Activated naive CD4-positive, alpha-beta T cell treated with anti-CD3 and anti-CD28 coated beads, Interleukin-2, amount 10 ng/mL, durations not matched to agents 5 hours and 36 hours (primary cell): ENCODE results near the gene INPP4A. TPM values are rescaled to one million over a fixed set of nuclear protein-coding genes. Genes with fewer than 3 reads are reported as not detected.

Experiments
- total RNA-seq, 2 experiments: library from RNA; stranded (reverse); gene quantifications; one replicate each; pipeline ENCODE4 v1.2.3, GENCODE V29; 2021

INPP4A gene
- total RNA-seq = 100 to 1,000 TPM; 147 to 148 TPM

DNA sequence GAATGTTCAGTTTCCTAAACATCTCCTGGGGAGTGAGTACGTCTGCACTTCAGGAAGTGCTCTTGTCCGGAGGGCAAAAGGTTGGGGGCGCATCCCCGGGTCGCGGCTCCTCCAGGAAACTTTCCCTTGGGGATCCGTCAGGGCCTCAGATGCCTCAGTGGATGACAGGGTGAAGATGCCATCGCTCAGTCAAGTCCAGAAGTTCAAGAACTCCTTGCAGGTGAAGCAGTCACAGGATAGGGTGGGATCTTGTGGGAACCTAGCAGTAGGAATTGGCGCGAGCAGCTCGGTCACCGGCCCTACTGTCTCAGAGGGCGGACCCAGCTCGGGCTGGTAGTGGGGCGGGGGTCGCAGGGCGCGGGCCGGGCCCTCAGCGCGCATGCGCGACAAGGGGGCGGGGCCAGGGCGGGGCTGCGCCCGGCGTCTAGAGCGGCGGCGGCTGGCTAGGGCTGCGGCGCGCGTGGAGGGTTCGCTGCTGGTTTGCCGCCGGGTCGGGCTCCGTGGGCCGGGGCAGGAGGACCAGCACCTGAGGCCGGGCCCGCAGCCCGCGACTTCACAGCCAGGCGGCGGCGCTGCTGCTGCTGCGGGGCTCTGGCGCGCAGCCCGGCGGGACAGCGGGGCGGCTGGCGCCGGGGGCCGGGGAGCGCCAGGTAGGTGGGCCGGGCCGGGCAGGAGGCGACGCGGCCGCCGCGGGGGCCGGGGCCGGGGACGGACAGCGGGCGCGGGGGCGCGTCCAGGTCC lies at the start of gene INPP4A:
INPP4A (plus strand) TSS at position 423 of the 741 bp plus-strand sequence. CDS start 75,191 bp downstream, outside the sequence.

DNA sequence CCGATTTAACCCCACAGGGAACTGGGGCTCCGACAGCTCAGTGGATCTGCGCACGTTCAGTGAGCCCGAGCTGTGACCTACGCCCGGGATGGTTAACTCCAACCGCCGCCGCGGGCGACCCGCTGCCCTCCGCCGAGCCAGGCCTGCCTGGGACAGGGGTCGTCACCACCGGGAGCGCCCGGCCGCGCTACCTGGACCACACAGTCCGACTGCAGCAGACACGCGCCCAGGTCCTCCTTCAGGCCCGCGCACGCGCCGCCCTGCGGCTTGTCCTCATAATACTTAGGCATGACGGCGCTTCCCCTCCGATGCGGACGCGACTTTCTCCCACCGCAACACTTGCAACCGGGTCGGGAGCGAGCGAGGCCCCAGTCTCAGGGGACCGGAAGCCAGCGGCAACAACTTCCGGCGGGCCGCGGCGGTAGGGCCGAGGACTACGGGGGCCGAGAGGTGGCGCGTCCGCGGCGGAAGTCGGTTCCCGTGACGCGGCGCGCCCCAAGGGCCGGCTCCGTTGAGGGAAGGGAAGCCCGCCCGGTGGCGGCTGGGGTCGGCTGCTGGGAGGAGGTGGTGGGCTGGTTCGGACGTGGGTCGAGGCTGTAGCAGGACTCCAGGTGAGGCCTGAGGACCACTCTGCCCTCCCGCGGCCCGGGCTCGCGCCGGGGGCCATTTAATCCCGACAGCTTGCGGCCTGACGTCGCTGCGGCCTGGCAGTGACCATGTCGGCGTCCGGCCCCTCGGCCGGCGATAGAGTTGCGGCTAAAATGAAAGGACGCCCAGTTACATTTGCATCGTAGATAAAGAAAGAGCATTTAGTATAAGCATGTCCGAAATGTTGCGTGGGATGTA lies 163.7 kb downstream of the INPP4A start, which contains the start of the genes COA5 and UNC50:
COA5 (minus strand) TSS at position 397 of the 846 bp plus-strand sequence; CDS start at position 290, 107 bp downstream.
UNC50 (plus strand) TSS at position 474 of the 846 bp plus-strand sequence. CDS start 1,171 bp downstream, outside the sequence.

Other genes with a start within 250 kb of the INPP4A start
- gene CNGA3, start 98.4 kb upstream of the INPP4A start, total RNA-seq = not detected
- 10 to 100 TPM; 28.5 to 30.9 TPM for gene COA5, start 163.7 kb downstream of the INPP4A start, total RNA-seq
- gene UNC50, start 163.7 kb downstream of the INPP4A start, total RNA-seq = 10 to 100 TPM; 28.4 to 29.8 TPM